Muscle layer of duodenum (tissue), 2 donors: Measurements from ENCODE around the gene ZDHHC12.

Experiments
- H3K27ac ChIP-seq: one replicate; pipeline ENCODE4 v1.7.0; 2013; ENCODE audit warnings: mild to moderate bottlenecking, low read length
- H3K27me3 ChIP-seq: one replicate; pipeline ENCODE4 v1.7.0; 2013; ENCODE audit warnings: low read depth, mild to moderate bottlenecking, control low read depth, low read length
- H3K36me3 ChIP-seq, 2 donors: one replicate each; pipeline ENCODE4 v1.7.0; 2013; ENCODE audit warnings: low read length in 2 of 2, control low read depth in 1 of 2, mild to moderate bottlenecking in 1 of 2; ENCODE audit not compliant: insufficient read depth in 2 of 2, control insufficient read depth in 1 of 2
- H3K4me1 ChIP-seq, 2 donors: one replicate each; pipeline ENCODE4 v1.7.0; 2013; ENCODE audit warnings: low read length in 2 of 2, mild to moderate bottlenecking in 2 of 2, control low read depth in 1 of 2, moderate library complexity in 1 of 2; ENCODE audit not compliant: insufficient read depth in 2 of 2, control insufficient read depth in 1 of 2
- H3K4me3 ChIP-seq, 2 donors: one replicate each; pipeline ENCODE4 v1.7.0; 2013; ENCODE audit warnings: low read length in 2 of 2, low read depth in 1 of 2, mild to moderate bottlenecking in 1 of 2
- H3K9me3 ChIP-seq, 2 donors: one replicate each; pipeline ENCODE4 v1.7.0; 2013; ENCODE audit warnings: low read length in 2 of 2, control low read depth in 1 of 2, mild to moderate bottlenecking in 1 of 2; ENCODE audit not compliant: control insufficient read depth in 1 of 2
- donor health status: healthy.

ZDHHC12 gene

GRCh38 chr9:128729302-128729701, 5.4 kb upstream of the ZDHHC12 start:
- peaks cover 3 to 22% of the 10 kb centered on the region in 2 donors for H3K36me3 ChIP-seq
- H3K27me3 ChIP-seq, result no peaks in the 10 kb centered on the region
- no peak overlapping the region for H3K27ac ChIP-seq
- H3K4me3 ChIP-seq, result no peak overlapping the region
- no peaks in the 10 kb centered on the region for H3K9me3 ChIP-seq
- H3K4me1 ChIP-seq, result peaks cover 7 to 9% of the 10 kb centered on the region in 2 donors

GRCh38 chr9:128728298-128728697, 4.4 kb upstream of the ZDHHC12 start:
- Histone ChIP-seq H3K27me3 (no peaks in the 10 kb centered on the region), H3K4me3 (no peak overlapping the region), H3K36me3 (peaks cover 3 to 22% of the 10 kb centered on the region in 2 donors), H3K9me3 (no peaks in the 10 kb centered on the region), H3K27ac (no peak overlapping the region), H3K4me1 (peaks cover 8 to 13% of the 10 kb centered on the region in 2 donors)

DNA sequence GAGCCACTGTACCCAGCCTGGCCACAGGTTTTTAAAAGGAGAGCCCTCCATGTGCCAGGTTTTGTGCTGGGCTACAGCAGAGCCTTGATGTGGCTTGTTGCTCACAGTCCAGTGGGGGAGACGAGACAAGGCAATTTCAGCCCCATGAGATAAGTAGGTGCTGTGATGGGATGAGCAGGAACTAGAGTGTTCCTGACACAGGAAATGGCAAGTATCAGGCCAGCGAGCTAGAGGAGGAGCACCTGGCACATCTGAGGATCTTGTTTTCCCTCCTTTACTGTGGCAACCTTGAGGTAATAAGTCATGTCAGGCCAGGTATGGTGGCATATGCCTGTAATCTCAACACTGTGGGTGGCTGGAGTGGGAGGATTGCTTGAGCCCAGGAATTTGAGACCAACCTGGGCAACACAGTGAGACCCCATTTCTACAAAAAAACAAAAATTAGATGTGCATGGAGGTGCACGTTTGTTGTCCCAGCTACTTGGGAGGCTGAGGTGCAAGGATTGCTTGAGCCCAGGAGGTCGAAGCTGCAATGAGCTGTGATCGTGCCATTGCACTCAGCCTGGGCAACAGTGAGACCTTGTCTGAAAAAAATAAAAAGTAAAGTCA, 3.8 kb upstream of the ZDHHC12 start:
- H3K4me3 ChIP-seq, result no peak overlapping the region
- H3K36me3 ChIP-seq, result peaks cover under 1 to 20% of the 10 kb centered on the region in 2 donors
- H3K27ac ChIP-seq, result no peak overlapping the region
- H3K4me1 ChIP-seq, result peaks cover 11 to 17% of the 10 kb centered on the region in 2 donors
- no peaks in the 10 kb centered on the region for H3K27me3 ChIP-seq
- H3K9me3 ChIP-seq, result no peaks in the 10 kb centered on the region

DNA sequence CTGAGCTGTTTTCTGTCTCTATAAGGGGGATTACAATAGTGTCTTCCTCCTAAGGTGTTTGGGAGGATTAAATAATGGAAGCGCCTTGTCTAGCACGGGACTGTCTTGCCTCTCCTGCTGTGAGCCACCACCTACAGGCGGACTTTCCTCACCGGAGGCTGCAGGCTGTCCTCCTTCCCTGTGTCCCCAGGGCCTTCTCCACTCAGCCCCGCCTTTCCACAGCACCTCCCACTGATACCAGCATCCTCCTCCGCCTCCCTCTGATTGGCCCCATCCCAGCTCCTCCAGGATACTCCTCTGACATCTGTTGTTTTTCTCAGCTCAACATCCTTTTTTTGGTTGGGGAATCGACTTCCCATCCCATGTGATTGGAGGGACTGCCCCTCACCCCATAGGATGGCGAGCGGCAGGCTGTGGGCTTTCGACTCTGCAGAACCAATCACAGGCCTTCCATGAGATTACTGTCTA, 851 bp upstream of the ZDHHC12 start:
- no peaks in the 10 kb centered on the region for H3K9me3 ChIP-seq
- no peaks in the 10 kb centered on the region for H3K36me3 ChIP-seq
- H3K27ac ChIP-seq, result peak overlapping the region; percentile 31
- peak overlapping the region; percentile 83 to 89 for H3K4me3 ChIP-seq
- H3K4me1 ChIP-seq, result peaks cover 11 to 17% of the 10 kb centered on the region in 2 donors
- no peaks in the 10 kb centered on the region for H3K27me3 ChIP-seq

DNA sequence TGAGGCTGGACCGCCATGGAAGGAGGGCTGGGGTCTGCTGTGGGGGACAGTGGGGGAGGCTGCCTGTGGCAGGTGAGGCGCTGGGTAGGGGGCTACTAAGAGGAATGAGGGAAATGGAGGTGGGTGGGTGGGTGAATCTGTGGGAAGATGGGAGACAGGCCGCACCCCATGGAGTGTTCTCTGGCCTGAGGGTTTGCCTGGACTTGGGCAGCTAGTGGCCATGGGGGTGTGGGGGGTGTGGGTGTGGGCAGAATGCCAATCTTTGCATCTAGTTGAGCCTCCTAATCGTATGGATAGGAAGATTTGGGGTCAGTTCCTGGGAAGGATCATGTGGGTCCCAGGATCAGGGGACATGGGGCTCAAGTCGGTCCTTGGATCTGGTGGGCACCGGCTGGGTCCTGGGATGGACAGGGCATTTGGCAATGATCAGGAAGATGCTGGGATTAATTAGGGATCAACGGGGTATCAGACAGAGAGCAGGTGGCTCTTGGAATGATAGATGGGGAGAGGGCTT, 518 bp downstream of the ZDHHC12 start:
- Histone ChIP-seq H3K4me3 (peak overlapping the region; percentile 83 to 89), H3K27me3 (no peaks in the 10 kb centered on the region), H3K27ac (peak overlapping the region; percentile 74), H3K36me3 (no peaks in the 10 kb centered on the region), H3K9me3 (no peaks in the 10 kb centered on the region), H3K4me1 (peaks cover 11 to 17% of the 10 kb centered on the region in 2 donors)

GRCh38 chr9:128722380-128723351, 1.3 kb downstream of the ZDHHC12 start:
- Histone ChIP-seq H3K27me3 (no peaks in the 10 kb centered on the region), H3K4me3 (peak overlapping the region in 1 of 2 donors; percentile 83), H3K27ac (peak overlapping the region; percentile 74), H3K9me3 (no peaks in the 10 kb centered on the region), H3K4me1 (peaks cover 11 to 17% of the 10 kb centered on the region in 2 donors), H3K36me3 (no peaks in the 10 kb centered on the region)

DNA sequence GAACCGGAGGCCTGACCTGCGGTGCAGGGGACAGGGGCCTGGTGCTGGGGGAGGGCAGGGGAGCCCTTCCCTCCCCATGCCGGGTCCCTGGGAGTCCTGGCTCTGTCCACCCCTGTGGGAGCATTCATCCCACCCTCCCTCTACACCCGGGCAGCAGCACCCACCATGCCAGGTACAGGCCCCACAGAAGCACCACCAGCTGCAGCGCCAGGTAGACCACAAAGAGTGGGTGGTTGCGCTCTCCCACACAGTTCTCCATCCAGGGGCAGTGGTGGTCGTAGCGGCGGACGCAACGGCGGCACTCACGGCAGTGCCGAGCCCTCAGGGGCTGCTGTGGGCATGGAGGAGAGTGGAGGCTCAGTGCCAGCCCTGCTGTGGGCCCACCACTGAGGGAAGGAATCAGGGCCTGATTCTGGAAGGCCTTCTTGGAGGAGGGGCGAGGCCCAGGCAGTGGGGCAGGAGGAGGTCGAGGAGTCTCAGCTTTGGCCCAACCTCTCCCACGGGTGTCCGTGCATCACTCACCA, 2.4 kb downstream of the ZDHHC12 start:
- no peaks in the 10 kb centered on the region for H3K27me3 ChIP-seq
- peaks cover 11 to 17% of the 10 kb centered on the region in 2 donors for H3K4me1 ChIP-seq

GRCh38 chr9:128720841-128721486, 3.0 kb downstream of the ZDHHC12 start:
- Histone ChIP-seq H3K27me3 (no peaks in the 10 kb centered on the region), H3K9me3 (no peaks in the 10 kb centered on the region), H3K36me3 (no peaks in the 10 kb centered on the region), H3K4me3 (no peak overlapping the region), H3K27ac (no peak overlapping the region), H3K4me1 (peaks cover 11 to 17% of the 10 kb centered on the region in 2 donors)

More for the DNA sequence above, 2.4 kb downstream of the ZDHHC12 start:
- Histone ChIP-seq H3K9me3 (no peaks in the 10 kb centered on the region), H3K36me3 (no peaks in the 10 kb centered on the region), H3K4me3 (no peak overlapping the region), H3K27ac (no peak overlapping the region)

- Histone ChIP-seq H3K27me3 (no peaks in the 10 kb centered on the region), H3K4me1 (peaks cover 11 to 16% of the 10 kb centered on the region in 2 donors), H3K4me3 (no peak overlapping the region), H3K27ac (no peak overlapping the region), H3K36me3 (no peaks in the 10 kb centered on the region), H3K9me3 (no peaks in the 10 kb centered on the region)
Measured at GRCh38 chr9:128719919-128720605, 3.9 kb downstream of the ZDHHC12 start.

GRCh38 chr9:128718475-128718874, 5.5 kb downstream of the ZDHHC12 start:
- no peaks in the 10 kb centered on the region for H3K27me3 ChIP-seq
- H3K4me1 ChIP-seq, result peaks cover 3 to 6% of the 10 kb centered on the region in 2 donors

More at GRCh38 chr9:128718475-128718874, 5.5 kb downstream of the ZDHHC12 start:
- Histone ChIP-seq H3K9me3 (no peaks in the 10 kb centered on the region), H3K27ac (no peak overlapping the region), H3K36me3 (no peaks in the 10 kb centered on the region), H3K4me3 (no peak overlapping the region)
